CD14-positive monocyte (primary cell): ENCODE results near the gene ACTL8. TPM values are rescaled to one million over a fixed set of nuclear protein-coding genes. Genes with fewer than 3 reads are reported as not detected.

Source experiments
- DNase-seq, 3 donors: peaks; one replicate each; pipeline ENCODE4 v3.0.0-alpha.2; 2011 to 2022
- H2AFZ ChIP-seq: 2 replicates; pipeline ENCODE4 v1.6.0; 2012; ENCODE audit warnings: mild to moderate bottlenecking, low read depth, low read length, inconsistent platforms; ENCODE audit not compliant: insufficient read depth, poor library complexity, severe bottlenecking
- H3K27ac ChIP-seq, 2 donors: 1 replicate in 1 of 2; 2 replicates in 1 of 2; pipeline ENCODE4 v1.5.1; 2012 to 2013; ENCODE audit warnings: low read length in 2 of 2, control low read depth in 1 of 2, inconsistent platforms in 1 of 2, low read depth in 1 of 2, mild to moderate bottlenecking in 1 of 2
- H3K27me3 ChIP-seq, 2 donors: one replicate each; pipeline versions ENCODE4 v1.6.0 to v1.6.1; 2011 to 2013; ENCODE audit warnings: low read length in 2 of 2; ENCODE audit not compliant: control insufficient read depth in 2 of 2, insufficient read depth in 2 of 2
- H3K36me3 ChIP-seq, 2 donors: replicated peaks in 1 of 2; 1 replicate in 1 of 2; 2 replicates in 1 of 2; pipeline versions ENCODE4 v1.5.1 to v1.6.1; 2012 to 2013; ENCODE audit warnings: low read length in 2 of 2, control low read depth in 1 of 2, inconsistent platforms in 1 of 2, mild to moderate bottlenecking in 1 of 2; ENCODE audit not compliant: insufficient read depth in 2 of 2, control insufficient read depth in 1 of 2
- H3K4me1 ChIP-seq, 2 donors: 1 replicate in 1 of 2; 2 replicates in 1 of 2; pipeline versions ENCODE4 v1.5.1 to v1.6.1; 2012 to 2013; ENCODE audit warnings: low read length in 2 of 2, control low read depth in 1 of 2, inconsistent platforms in 1 of 2, mild to moderate bottlenecking in 1 of 2, moderate library complexity in 1 of 2; ENCODE audit not compliant: insufficient read depth in 2 of 2, control insufficient read depth in 1 of 2
- H3K4me2 ChIP-seq: replicated peaks from 2 replicates; pipeline ENCODE3; 2012; ENCODE audit warnings: low read length, moderate library complexity, mild to moderate bottlenecking; ENCODE audit not compliant: poor library complexity, severe bottlenecking; ENCODE audit errors: extremely low read depth
- H3K4me3 ChIP-seq, 3 experiments: fragments of 200-600 bp in 1 of 3; sonication (generic) in 1 of 3; replicated peaks in 1 of 3; 1 replicate in 2 of 3; 2 replicates in 1 of 3; pipeline ENCODE4 v1.5.1; 2011 to 2013; ENCODE audit warnings: low read length in 3 of 3, mild to moderate bottlenecking in 3 of 3, control low read depth in 2 of 3, low read depth in 2 of 3, inconsistent platforms in 1 of 3, moderate library complexity in 1 of 3
- H3K79me2 ChIP-seq: 2 replicates; pipeline ENCODE4 v1.6.0; 2012; ENCODE audit warnings: mild to moderate bottlenecking, control low read depth, inconsistent platforms, low read length, moderate library complexity; ENCODE audit not compliant: insufficient read depth
- H3K9ac ChIP-seq: 2 replicates; pipeline ENCODE4 v1.6.0; 2017; ENCODE audit warnings: low read length, mild to moderate bottlenecking; ENCODE audit not compliant: insufficient read depth, poor library complexity, severe bottlenecking
- H3K9me3 ChIP-seq, 2 donors: replicated peaks in 1 of 2; 1 replicate in 1 of 2; 2 replicates in 1 of 2; pipeline versions ENCODE4 v1.5.1 to v1.6.1; 2012 to 2013; ENCODE audit warnings: low read length in 2 of 2, control low read depth in 1 of 2; ENCODE audit not compliant: control insufficient read depth in 1 of 2, insufficient read depth in 1 of 2
- H4K20me1 ChIP-seq: 2 replicates; pipeline ENCODE4 v1.6.0; 2012; ENCODE audit warnings: mild to moderate bottlenecking, low read length, control low read depth, moderate library complexity; ENCODE audit not compliant: insufficient read depth
- H3K27ac Mint-ChIP-seq, 7 donors: one replicate each; pipeline ENCODE4 v1.8.0; 2020; ENCODE audit warnings: mild to moderate bottlenecking in 7 of 7, mixed read lengths in 7 of 7, moderate library complexity in 6 of 7, inconsistent platforms in 2 of 7
- H3K27me3 Mint-ChIP-seq, 3 donors: one replicate each; pipeline ENCODE4 v1.8.0; 2021 to 2022; ENCODE audit warnings: low read depth in 3 of 3, mild to moderate bottlenecking in 3 of 3, mixed read lengths in 3 of 3, moderate library complexity in 3 of 3, inconsistent platforms in 1 of 3
- H3K36me3 Mint-ChIP-seq, 2 donors: one replicate each; pipeline ENCODE4 v1.8.0; 2020; ENCODE audit warnings: mixed read lengths in 2 of 2, inconsistent platforms in 1 of 2, mild to moderate bottlenecking in 1 of 2
- H3K4me1 Mint-ChIP-seq: one replicate; pipeline ENCODE4 v1.8.0; 2020; ENCODE audit warnings: mild to moderate bottlenecking, mixed read lengths
- H3K4me3 Mint-ChIP-seq, 2 donors: one replicate each; pipeline ENCODE4 v1.8.0; 2020; ENCODE audit warnings: mild to moderate bottlenecking in 2 of 2, mixed read lengths in 2 of 2, moderate library complexity in 1 of 2
- H3K9me3 Mint-ChIP-seq, 7 donors: one replicate each; pipeline ENCODE4 v1.8.0; 2020 to 2022; ENCODE audit warnings: mixed read lengths in 7 of 7, mild to moderate bottlenecking in 6 of 7, moderate library complexity in 6 of 7, inconsistent platforms in 2 of 7
- CTCF ChIP-seq: fragments of 200-600 bp; IDR thresholded peaks from one replicate; pipeline ENCODE4 v1.8.0; 2022; ENCODE audit warnings: antibody characterized with exemption, mild to moderate bottlenecking
- WGBS: methylation state at CpG from one replicate; pipeline ENCODE4 v1.1.5; 2013; ENCODE audit warnings: missing lambda C conversion rate; ENCODE audit not compliant: insufficient coverage; 5-methylcytosine and 5-hydroxymethylcytosine counted together
- intact Hi-C, 2 donors: fragments of 100-400 bp; cut with micrococcal nuclease; formaldehyde crosslinking; loops; one replicate each; pipeline versions ENCODE4 v1.15.0 to v1.15.1; 2023
- polyA plus RNA-seq, 3 donors: library from polyadenylated mRNA; depleted of rRNA in 1 of 3; unstranded in 2 of 3; stranded (reverse) in 1 of 3; fragments of 300-500 nt in 2 of 3; fragments of >200 nt in 1 of 3; fragmentation: Illumina TruSeq in 2 of 3; gene quantifications; 1 replicate in 2 of 3; 2 replicates in 1 of 3; pipeline ENCODE4 v1.2.3, GENCODE V29; 2012 to 2021

Gene ACTL8
- polyA plus RNA-seq, 3 donors, result not detected

- Histone ChIP-seq H3K4me3 (no peak overlapping the region), H3K36me3 (no peaks in the 10 kb centered on the region), H3K79me2 (no peaks in the 10 kb centered on the region), H3K4me2 (no peak overlapping the region), H3K27ac (no peak overlapping the region), H4K20me1 (no peaks in the 10 kb centered on the region), H3K9me3 (no peaks in the 10 kb centered on the region), H2AFZ (no peak overlapping the region), H3K27me3 (no peaks in the 10 kb centered on the region), H3K4me1 (no peaks in the 10 kb centered on the region), H3K9ac (no peak overlapping the region)
- H3K9me3 Mint-ChIP-seq, result peaks cover 0 to 5% (median 0%) of the 10 kb centered on the region in 7 donors
- WGBS, result 100% methylated on average over 1 of the region's 4 CpGs
- intact Hi-C loops, result no loop called here
- DNase-seq, result no peak
- no peak overlapping the region for H3K4me3 Mint-ChIP-seq
- H3K27me3 Mint-ChIP-seq, result peaks cover 2 to 9% (median 4%) of the 10 kb centered on the region in 3 donors
- H3K27ac Mint-ChIP-seq, result no peak overlapping the region
- no peaks in the 10 kb centered on the region for H3K36me3 Mint-ChIP-seq
- H3K4me1 Mint-ChIP-seq, result no peaks in the 10 kb centered on the region
- no peak for TF ChIP-seq CTCF
These were observed 120.7 kb downstream of the ACTL8 start for GRCh38 chr1:17875882-17876280.

Other genes with a start within 250 kb of the ACTL8 start
- 10 to 100 TPM; 20.7 to 95.7 (median 23.7) TPM for gene ARHGEF10L, start 215.6 kb upstream of the ACTL8 start, polyA plus RNA-seq